Thymus (tissue), 11 donors: ENCODE measurements around the gene MAN2A2. TPM values are rescaled to one million over a fixed set of nuclear protein-coding genes. Genes with fewer than 3 reads are reported as not detected.

Experiments used
- DNase-seq, 9 donors: peaks; one replicate each; pipeline ENCODE4 v3.0.0-alpha.2; 2013; ENCODE audit warnings: low spot score in 9 of 9, low read depth in 6 of 9, missing footprints in 1 of 9
- H3K27ac ChIP-seq, 2 donors: one replicate each; pipeline ENCODE4 v1.5.1; 2013; ENCODE audit warnings: control low read depth in 1 of 2, low read depth in 1 of 2, low read length in 1 of 2, mild to moderate bottlenecking in 1 of 2, moderate library complexity in 1 of 2
- H3K27me3 ChIP-seq, 2 donors: one replicate each; pipeline ENCODE4 v1.5.1; 2013; ENCODE audit warnings: low read length in 1 of 2; ENCODE audit not compliant: control insufficient read depth in 2 of 2, insufficient read depth in 1 of 2
- H3K36me3 ChIP-seq, 2 donors: one replicate each; pipeline ENCODE4 v1.5.1; 2013; ENCODE audit warnings: low read length in 1 of 2, mild to moderate bottlenecking in 1 of 2, moderate library complexity in 1 of 2; ENCODE audit not compliant: control insufficient read depth in 2 of 2, insufficient read depth in 2 of 2
- H3K4me1 ChIP-seq, 2 donors: one replicate each; pipeline ENCODE4 v1.5.1; 2013; ENCODE audit warnings: low read length in 2 of 2; ENCODE audit not compliant: control insufficient read depth in 2 of 2, insufficient read depth in 2 of 2
- H3K4me3 ChIP-seq, 2 donors: one replicate each; pipeline ENCODE4 v1.5.1; 2013; ENCODE audit warnings: low read length in 2 of 2, control low read depth in 1 of 2, mild to moderate bottlenecking in 1 of 2
- H3K9me3 ChIP-seq, 2 donors: one replicate each; pipeline ENCODE4 v1.5.1; 2013; ENCODE audit warnings: low read length in 1 of 2, mild to moderate bottlenecking in 1 of 2; ENCODE audit not compliant: control insufficient read depth in 2 of 2, insufficient read depth in 1 of 2
- WGBS: extraction: QIAGEN DNeasy Blood & Tissue Kit; methylation state at CpG from one replicate; pipeline ENCODE4 v1.1.7; 2013; 5-methylcytosine and 5-hydroxymethylcytosine counted together
- polyA plus RNA-seq: library from polyadenylated mRNA; stranded (reverse); fragments of 200-250 nt; gene quantifications from one replicate; pipeline ENCODE4 v1.2.3, GENCODE V29; 2013
- total RNA-seq: library from RNA; stranded (reverse); fragments of 120-200 nt; gene quantifications from one replicate; pipeline ENCODE4 v1.2.4, GENCODE V29; 2013
- donor health status: healthy.

The MAN2A2 gene
- total and polyA plus RNA-seq, 2 donors = 8.3 to 46.5 TPM

GRCh38 chr15:90862487-90862886 is 40.6 kb upstream of the MAN2A2 start:
- Histone ChIP-seq H3K27me3 (no peaks in the 10 kb centered on the region), H3K4me3 (no peak overlapping the region), H3K4me1 (peaks cover 0 to 2% of the 10 kb centered on the region in 2 donors), H3K9me3 (no peaks in the 10 kb centered on the region), H3K36me3 (no peaks in the 10 kb centered on the region), H3K27ac (no peak overlapping the region)
- DNase-seq = no peak
- WGBS = 96% methylated on average over 6 of the region's 6 CpGs

- DNase-seq = no peak
- Histone ChIP-seq H3K4me3 (no peak overlapping the region), H3K4me1 (peaks cover 0 to 2% of the 10 kb centered on the region in 2 donors), H3K36me3 (no peaks in the 10 kb centered on the region), H3K27me3 (no peaks in the 10 kb centered on the region), H3K9me3 (no peaks in the 10 kb centered on the region), H3K27ac (no peak overlapping the region)
- 93% methylated on average over 5 of the region's 5 CpGs for WGBS
Measured at GRCh38 chr15:90862964-90863778, 39.9 kb upstream of the MAN2A2 start.

- H3K4me3 ChIP-seq = no peak overlapping the region
- no peaks in the 10 kb centered on the region for H3K9me3 ChIP-seq
- peaks cover 0 to 6% of the 10 kb centered on the region in 2 donors for H3K4me1 ChIP-seq
- H3K27ac ChIP-seq = no peak overlapping the region
- H3K27me3 ChIP-seq = no peaks in the 10 kb centered on the region
- no peaks in the 10 kb centered on the region for H3K36me3 ChIP-seq
- DNase-seq = no peak
- WGBS = 95% methylated on average over 4 of the region's 4 CpGs
Measured at GRCh38 chr15:90863987-90864386, 39.1 kb upstream of the MAN2A2 start.

- Histone ChIP-seq H3K36me3 (no peaks in the 10 kb centered on the region), H3K4me1 (peaks cover 3 to 11% of the 10 kb centered on the region in 2 donors), H3K27ac (no peak overlapping the region), H3K4me3 (no peak overlapping the region), H3K9me3 (no peaks in the 10 kb centered on the region), H3K27me3 (no peaks in the 10 kb centered on the region)
- DNase-seq = no peak
- 98% methylated on average over 10 of the region's 10 CpGs for WGBS
Measured at GRCh38 chr15:90864507-90864906, 38.6 kb upstream of the MAN2A2 start.

- Histone ChIP-seq H3K36me3 (no peaks in the 10 kb centered on the region), H3K4me1 (peaks cover 14 to 23% of the 10 kb centered on the region in 2 donors), H3K4me3 (no peak overlapping the region), H3K27me3 (no peaks in the 10 kb centered on the region), H3K9me3 (no peaks in the 10 kb centered on the region), H3K27ac (no peak overlapping the region)
- no peak for DNase-seq
- 97% methylated on average over 4 of the region's 4 CpGs for WGBS
Measured at GRCh38 chr15:90865702-90866101, 37.4 kb upstream of the MAN2A2 start.

- no peaks in the 10 kb centered on the region for H3K27me3 ChIP-seq
- H3K9me3 ChIP-seq = no peaks in the 10 kb centered on the region
- no peaks in the 10 kb centered on the region for H3K36me3 ChIP-seq
- WGBS = 93% methylated on average over 16 of the region's 16 CpGs
- peaks cover 16 to 27% of the 10 kb centered on the region in 2 donors for H3K4me1 ChIP-seq
- H3K27ac ChIP-seq = no peak overlapping the region
- H3K4me3 ChIP-seq = no peak overlapping the region
- DNase-seq = no peak
Measured at GRCh38 chr15:90866161-90866715, 36.9 kb upstream of the MAN2A2 start.

GRCh38 chr15:90866800-90867199 is 36.3 kb upstream of the MAN2A2 start:
- 93% methylated on average over 3 of the region's 3 CpGs for WGBS
- no peak for DNase-seq
- no peaks in the 10 kb centered on the region for H3K27me3 ChIP-seq
- H3K27ac ChIP-seq = no peak overlapping the region
- no peaks in the 10 kb centered on the region for H3K9me3 ChIP-seq
- H3K36me3 ChIP-seq = no peaks in the 10 kb centered on the region
- no peak overlapping the region for H3K4me3 ChIP-seq
- peaks cover 16 to 27% of the 10 kb centered on the region in 2 donors for H3K4me1 ChIP-seq

- no peaks in the 10 kb centered on the region for H3K9me3 ChIP-seq
- no peak within 1 kb of the TSS for H3K4me3 ChIP-seq
- DNase-seq = no peak
- H3K36me3 ChIP-seq = no peaks in the 10 kb centered on the region
- H3K27ac ChIP-seq = peak within 1 kb of the TSS; percentile 34 to 35
- peaks cover 25 to 39% of the 10 kb centered on the region in 2 donors for H3K4me1 ChIP-seq
- WGBS = 94% methylated on average over 6 of the region's 6 CpGs
- peaks cover 0 to 7% of the 10 kb centered on the region in 2 donors for H3K27me3 ChIP-seq
Measured at GRCh38 chr15:90868261-90868689, 34.8 kb upstream of the MAN2A2 start, which contains the start of gene FURIN. FURIN (plus strand) TSS chr15:90868588; CDS start chr15:90875741, 7,153 bp downstream.

- no peak for DNase-seq
- peaks cover 25 to 48% of the 10 kb centered on the region in 2 donors for H3K4me1 ChIP-seq
- H3K27me3 ChIP-seq = peaks cover 0 to 7% of the 10 kb centered on the region in 2 donors
- peak overlapping the region; percentile 34 to 35 for H3K27ac ChIP-seq
- H3K36me3 ChIP-seq = no peaks in the 10 kb centered on the region
- no peaks in the 10 kb centered on the region for H3K9me3 ChIP-seq
- H3K4me3 ChIP-seq = no peak overlapping the region
Measured at GRCh38 chr15:90869140-90869541, 34.0 kb upstream of the MAN2A2 start.
